Vagina (tissue), 2 donors: Measurements from ENCODE around the gene RAB6A. TPM values are rescaled to one million over a fixed set of nuclear protein-coding genes. Genes with fewer than 3 reads are reported as not detected.

Source experiments
- DNase-seq, 2 donors: peaks; one replicate each; pipeline ENCODE4 v3.0.0-alpha.2; 2017; ENCODE audit errors: extremely low spot score in 2 of 2
- H3K27ac ChIP-seq: fragments of 200-600 bp; sonication (generic); one replicate; pipeline ENCODE4 v1.5.1; 2019
- H3K27me3 ChIP-seq: fragments of 200-600 bp; sonication (generic); one replicate; pipeline ENCODE4 v1.5.1; 2019
- H3K36me3 ChIP-seq, 2 donors: fragments of 200-600 bp; sonication (generic); one replicate each; pipeline ENCODE4 v1.5.1; 2017 to 2019
- H3K4me1 ChIP-seq: fragments of 200-600 bp; sonication (generic); one replicate; pipeline ENCODE4 v1.5.1; 2019
- H3K4me3 ChIP-seq, 2 donors: fragments of 200-600 bp; sonication (generic); 1 replicate in 1 of 2; 2 replicates in 1 of 2; pipeline ENCODE4 v1.5.1; 2016 to 2019
- H3K9me3 ChIP-seq: fragments of 200-600 bp; sonication (generic); one replicate; pipeline ENCODE4 v1.5.1; 2019
- CTCF ChIP-seq, 3 experiments: fragments of 450-650 bp in 2 of 3; fragments of 200-600 bp in 1 of 3; sonication (generic) in 1 of 3; IDR thresholded peaks; one replicate each; pipeline ENCODE4 v1.5.1; 2017 to 2019; ENCODE audit warnings: antibody characterized with exemption in 3 of 3, mild to moderate bottlenecking in 2 of 3, moderate library complexity in 2 of 3
- POLR2A ChIP-seq, 2 donors: fragments of 450-650 bp; IDR thresholded peaks; one replicate each; pipeline ENCODE4 v1.6.1; 2017; ENCODE audit warnings: antibody characterized with exemption in 2 of 2, mild to moderate bottlenecking in 2 of 2, moderate library complexity in 2 of 2
- POLR2AphosphoS5 ChIP-seq, 2 donors: sonication (generic); formaldehyde crosslinking; IDR thresholded peaks; one replicate each; pipeline ENCODE4 v1.9.0; 2017; ENCODE audit warnings: antibody characterized with exemption in 2 of 2, mild to moderate bottlenecking in 2 of 2, low read depth in 1 of 2; ENCODE audit not compliant: insufficient read depth in 1 of 2
- intact Hi-C: fragments of 100-400 bp; cut with DNase I; formaldehyde crosslinking; loops from one replicate; pipeline ENCODE4 v1.15.1; 2023
- total RNA-seq: library from RNA; depleted of rRNA; stranded (reverse); fragments of >200 nt; gene quantifications from one replicate; pipeline ENCODE4 v1.2.3, GENCODE V29; 2016

The RAB6A gene
- total RNA-seq, 1 donor from 2014 or later, result 148 TPM

- TF ChIP-seq POLR2A (IDR thresholded peaks at IDR 0.05) (no peak), CTCF (IDR thresholded peaks at IDR 0.05) (no peak), POLR2AphosphoS5 (IDR thresholded peaks at IDR 0.05; ENCODE audit: insufficient read depth in 1 of 2, low read depth in 1 of 2) (no peak)
- no peak overlapping the region for H3K27ac ChIP-seq
- no peaks in the 10 kb centered on the region for H3K36me3 ChIP-seq
- no peak overlapping the region for H3K4me3 ChIP-seq
- intact Hi-C loops, result no loop called here
- no peaks in the 10 kb centered on the region for H3K27me3 ChIP-seq
- no peak for DNase-seq
- peaks cover 40% of the 10 kb centered on the region for H3K4me1 ChIP-seq
- no peaks in the 10 kb centered on the region for H3K9me3 ChIP-seq
Measured at GRCh38 chr11:73750228-73750627, 10.6 kb downstream of the RAB6A start.

GRCh38 chr11:73749118-73749517, 11.8 kb downstream of the RAB6A start:
- H3K4me1 ChIP-seq, result peaks cover 34% of the 10 kb centered on the region

GRCh38 chr11:73748300-73748699, 12.6 kb downstream of the RAB6A start:
- H3K4me1 ChIP-seq, result peaks cover 30% of the 10 kb centered on the region
- no peak for DNase-seq
- H3K9me3 ChIP-seq, result no peaks in the 10 kb centered on the region
- no peaks in the 10 kb centered on the region for H3K27me3 ChIP-seq
- no peak overlapping the region for H3K27ac ChIP-seq
- no peak overlapping the region for H3K4me3 ChIP-seq
- H3K36me3 ChIP-seq, result no peaks in the 10 kb centered on the region
- intact Hi-C loops, result no loop called here
- TF ChIP-seq CTCF (IDR thresholded peaks at IDR 0.05), result no peak
- TF ChIP-seq POLR2AphosphoS5 (IDR thresholded peaks at IDR 0.05; ENCODE audit: insufficient read depth in 1 of 2, low read depth in 1 of 2), result no peak
- no peak for TF ChIP-seq POLR2A (IDR thresholded peaks at IDR 0.05)

More at GRCh38 chr11:73749118-73749517, 11.8 kb downstream of the RAB6A start:
- DNase-seq, result no peak
- TF ChIP-seq CTCF (IDR thresholded peaks at IDR 0.05) (no peak), POLR2AphosphoS5 (IDR thresholded peaks at IDR 0.05; ENCODE audit: insufficient read depth in 1 of 2, low read depth in 1 of 2) (no peak), POLR2A (IDR thresholded peaks at IDR 0.05) (no peak)
- intact Hi-C loops, result no loop called here
- Histone ChIP-seq H3K27ac (no peak overlapping the region), H3K9me3 (no peaks in the 10 kb centered on the region), H3K27me3 (no peaks in the 10 kb centered on the region), H3K4me3 (no peak overlapping the region), H3K36me3 (no peaks in the 10 kb centered on the region)

GRCh38 chr11:73747762-73748161, 13.1 kb downstream of the RAB6A start:
- H3K4me1 ChIP-seq, result peaks cover 30% of the 10 kb centered on the region
- intact Hi-C loops, result no loop called here
- no peaks in the 10 kb centered on the region for H3K9me3 ChIP-seq
- no peak for TF ChIP-seq POLR2A (IDR thresholded peaks at IDR 0.05)
- TF ChIP-seq POLR2AphosphoS5 (IDR thresholded peaks at IDR 0.05; ENCODE audit: insufficient read depth in 1 of 2, low read depth in 1 of 2), result no peak
- TF ChIP-seq CTCF (IDR thresholded peaks at IDR 0.05), result no peak
- no peaks in the 10 kb centered on the region for H3K27me3 ChIP-seq
- no peak for DNase-seq
- H3K27ac ChIP-seq, result no peak overlapping the region
- no peak overlapping the region for H3K4me3 ChIP-seq
- H3K36me3 ChIP-seq, result no peaks in the 10 kb centered on the region

- no peak for DNase-seq
- peaks cover 21% of the 10 kb centered on the region for H3K4me1 ChIP-seq
- no peaks in the 10 kb centered on the region for H3K36me3 ChIP-seq
- H3K27me3 ChIP-seq, result no peaks in the 10 kb centered on the region
- H3K27ac ChIP-seq, result no peak overlapping the region
- no peak for TF ChIP-seq CTCF (IDR thresholded peaks at IDR 0.05)
- TF ChIP-seq POLR2AphosphoS5 (IDR thresholded peaks at IDR 0.05; ENCODE audit: insufficient read depth in 1 of 2, low read depth in 1 of 2), result no peak
- no peak for TF ChIP-seq POLR2A (IDR thresholded peaks at IDR 0.05)
- intact Hi-C loops, result no loop called here
- H3K9me3 ChIP-seq, result no peaks in the 10 kb centered on the region
- H3K4me3 ChIP-seq, result no peak overlapping the region
Measured at GRCh38 chr11:73746701-73747100, 14.2 kb downstream of the RAB6A start.
